ENCODE data around the gene SPINK7. TPM values are rescaled to one million over a fixed set of nuclear protein-coding genes. Genes with fewer than 3 reads are reported as not detected.

Gene SPINK7
- total RNA-seq, 3 donors from 2014 or later, result not detected

- H3K27me3 ChIP-seq, result no peaks in the 10 kb centered on the region
- no peak for DNase-seq (ENCODE audit: low spot score in 2 of 2)
- no peaks in the 10 kb centered on the region for H3K4me1 ChIP-seq
- no peak overlapping the region for H3K27ac ChIP-seq
- intact Hi-C loops (cut with DNase I; ENCODE audit: low total_unique reads), result no loop called here
- no peaks in the 10 kb centered on the region for H3K9me3 ChIP-seq
- H3K4me3 ChIP-seq, result no peak overlapping the region
- H3K36me3 ChIP-seq, result no peaks in the 10 kb centered on the region
- no peak for TF ChIP-seq CTCF (IDR thresholded peaks at IDR 0.05)
- no peak for TF ChIP-seq POLR2A (IDR thresholded peaks at IDR 0.05)
- TF ChIP-seq POLR2AphosphoS5 (IDR thresholded peaks at IDR 0.05), result no peak
Measured at GRCh38 chr5:148290271-148291195, 21.7 kb upstream of the SPINK7 start.

- H3K27me3 ChIP-seq, result no peaks in the 10 kb centered on the region
- no peaks in the 10 kb centered on the region for H3K36me3 ChIP-seq
- TF ChIP-seq POLR2AphosphoS5 (IDR thresholded peaks at IDR 0.05) (no peak), POLR2A (IDR thresholded peaks at IDR 0.05) (no peak), CTCF (IDR thresholded peaks at IDR 0.05) (no peak)
- DNase-seq (ENCODE audit: low spot score in 2 of 2), result no peak
- intact Hi-C loops (cut with DNase I; ENCODE audit: low total_unique reads), result loop anchor here (1.0 kb wide), 1 partner anchor 12 kb away; no protein-coding TSS in a partner anchor
- H3K27ac ChIP-seq, result no peak overlapping the region
- no peaks in the 10 kb centered on the region for H3K4me1 ChIP-seq
- H3K9me3 ChIP-seq, result no peaks in the 10 kb centered on the region
- H3K4me3 ChIP-seq, result no peak overlapping the region
Measured at GRCh38 chr5:148297731-148298130, 14.5 kb upstream of the SPINK7 start.

- H3K27ac ChIP-seq, result no peak overlapping the region
- DNase-seq (ENCODE audit: low spot score in 2 of 2), result no peak
- no peak overlapping the region for H3K4me3 ChIP-seq
- intact Hi-C loops (cut with DNase I; ENCODE audit: low total_unique reads), result no loop called here
- no peaks in the 10 kb centered on the region for H3K9me3 ChIP-seq
- TF ChIP-seq CTCF (IDR thresholded peaks at IDR 0.05), result no peak
- TF ChIP-seq POLR2A (IDR thresholded peaks at IDR 0.05), result no peak
- TF ChIP-seq POLR2AphosphoS5 (IDR thresholded peaks at IDR 0.05), result no peak
- no peaks in the 10 kb centered on the region for H3K4me1 ChIP-seq
- H3K27me3 ChIP-seq, result no peaks in the 10 kb centered on the region
- H3K36me3 ChIP-seq, result no peaks in the 10 kb centered on the region
Measured at GRCh38 chr5:148306446-148306845, 5.8 kb upstream of the SPINK7 start.

GRCh38 chr5:148309019-148309418 lies 3.2 kb upstream of the SPINK7 start:
- intact Hi-C loops (cut with DNase I; ENCODE audit: low total_unique reads), result loop anchor here (1.0 kb wide), 1 partner anchor 11 kb away; no protein-coding TSS in a partner anchor
- no peaks in the 10 kb centered on the region for H3K36me3 ChIP-seq
- no peak for TF ChIP-seq POLR2A (IDR thresholded peaks at IDR 0.05)
- no peak for TF ChIP-seq CTCF (IDR thresholded peaks at IDR 0.05)
- no peak for TF ChIP-seq POLR2AphosphoS5 (IDR thresholded peaks at IDR 0.05)
- DNase-seq (ENCODE audit: low spot score in 2 of 2), result no peak
- H3K4me1 ChIP-seq, result no peaks in the 10 kb centered on the region
- no peaks in the 10 kb centered on the region for H3K9me3 ChIP-seq
- no peak overlapping the region for H3K4me3 ChIP-seq
- no peak overlapping the region for H3K27ac ChIP-seq
- no peaks in the 10 kb centered on the region for H3K27me3 ChIP-seq

GRCh38 chr5:148309746-148310145 lies 2.5 kb upstream of the SPINK7 start:
- H3K36me3 ChIP-seq, result no peaks in the 10 kb centered on the region

More at GRCh38 chr5:148309746-148310145, 2.5 kb upstream of the SPINK7 start:
- no peaks in the 10 kb centered on the region for H3K4me1 ChIP-seq
- H3K27ac ChIP-seq, result no peak overlapping the region
- H3K4me3 ChIP-seq, result no peak overlapping the region
- intact Hi-C loops (cut with DNase I; ENCODE audit: low total_unique reads), result loop anchor here (1.0 kb wide), 1 partner anchor 11 kb away; no protein-coding TSS in a partner anchor
- TF ChIP-seq CTCF (IDR thresholded peaks at IDR 0.05) (no peak), POLR2AphosphoS5 (IDR thresholded peaks at IDR 0.05) (no peak), POLR2A (IDR thresholded peaks at IDR 0.05) (no peak)
- no peak for DNase-seq (ENCODE audit: low spot score in 2 of 2)
- H3K27me3 ChIP-seq, result no peaks in the 10 kb centered on the region
- H3K9me3 ChIP-seq, result no peaks in the 10 kb centered on the region
